Fibroblast of peridontal ligament (primary cell): ENCODE measurements around the gene PCSK4.

Source experiments
- DNase-seq: peaks from one replicate; pipeline ENCODE4 v3.0.0-alpha.2; 2010; ENCODE audit errors: extremely low read depth

Gene PCSK4

DNA sequence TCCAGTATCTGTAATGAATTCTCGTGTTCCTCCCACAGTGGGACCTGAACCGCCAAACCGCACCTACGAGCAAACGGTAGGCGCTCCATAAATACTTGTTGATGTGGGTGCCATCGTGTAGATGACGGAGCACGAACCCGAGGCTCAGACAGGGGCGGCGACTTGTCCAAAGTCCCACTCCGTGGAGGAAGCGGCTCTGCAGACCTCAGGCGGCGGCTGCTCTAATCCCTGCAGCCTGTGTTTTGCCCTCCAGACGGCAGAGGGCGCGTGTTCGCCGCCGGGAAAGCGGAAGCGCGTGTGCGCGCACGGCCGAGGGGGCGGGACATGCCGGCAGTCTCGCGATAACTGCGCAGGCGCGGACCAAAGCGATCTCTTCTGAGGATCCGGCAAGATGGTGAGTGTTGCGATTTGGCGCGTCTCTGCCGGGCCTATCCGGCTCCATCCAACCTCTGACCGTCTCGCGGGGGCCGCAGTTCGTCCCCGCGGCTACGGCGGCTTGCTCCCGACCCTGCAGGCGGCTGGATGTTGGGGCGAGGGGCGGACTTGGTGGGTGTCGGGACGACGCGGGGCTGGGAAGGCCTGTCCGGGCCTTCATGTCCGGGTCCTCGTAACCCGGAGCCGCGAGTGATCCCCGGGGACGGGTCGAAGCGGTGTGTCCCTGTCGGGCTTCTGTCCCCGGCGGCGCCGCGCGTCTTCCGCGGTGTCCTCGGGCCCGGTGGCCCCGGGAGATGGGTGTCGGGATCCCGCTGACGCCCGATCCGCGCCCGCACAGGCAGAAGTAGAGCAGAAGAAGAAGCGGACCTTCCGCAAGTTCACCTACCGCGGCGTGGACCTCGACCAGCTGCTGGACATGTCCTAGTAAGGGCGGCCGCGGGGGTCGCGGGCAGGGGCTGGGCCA lies 51.9 kb downstream of the PCSK4 start, which contains the start of gene RPS15:
Gene RPS15, plus strand, starts transcription at position 362 of the 898 bp plus-strand sequence. Its CDS starts 30 bp downstream, at position 392.
- peak; percentile 95 for DNase-seq

DNA sequence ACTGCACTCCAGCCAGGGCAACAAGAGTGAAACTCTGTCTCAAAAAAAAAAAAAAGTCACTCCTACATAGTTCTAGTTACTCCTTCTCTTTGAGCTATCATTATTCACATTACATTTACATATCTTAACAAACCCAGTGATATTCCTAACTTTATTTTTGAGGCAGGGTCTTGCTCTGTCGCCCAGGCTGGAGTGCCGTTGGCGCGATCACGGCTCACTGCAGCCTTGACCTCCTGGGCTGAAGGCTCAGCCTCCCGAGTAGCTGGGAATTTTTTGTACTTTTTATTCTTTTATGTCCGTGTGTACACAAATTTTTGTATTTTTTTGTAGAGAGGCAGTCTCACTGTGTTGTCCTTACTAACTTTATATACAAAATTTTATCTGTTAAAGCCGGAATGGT lies 52.5 kb downstream of the PCSK4 start:
- DNase-seq: no peak

GRCh38 chr19:1435378-1435989 lies 54.7 kb downstream of the PCSK4 start:
- DNase-seq: no peak

GRCh38 chr19:1434577-1435060 lies 55.5 kb downstream of the PCSK4 start:
- no peak for DNase-seq

GRCh38 chr19:1434040-1434366 lies 56.1 kb downstream of the PCSK4 start:
- no peak for DNase-seq

GRCh38 chr19:1433119-1434039 lies 56.8 kb downstream of the PCSK4 start:
- no peak for DNase-seq

GRCh38 chr19:1432507-1432887 lies 57.7 kb downstream of the PCSK4 start:
- DNase-seq: no peak

- DNase-seq: no peak
Measured at GRCh38 chr19:1431759-1432506, 58.2 kb downstream of the PCSK4 start.
